Prostate gland (tissue), 2 donors: ENCODE results near the gene WNT2. TPM values are rescaled to one million over a fixed set of nuclear protein-coding genes. Genes with fewer than 3 reads are reported as not detected.

Source experiments
- DNase-seq: peaks from one replicate; pipeline ENCODE4 v3.0.0-alpha.2; 2019; ENCODE audit warnings: low spot score
- H3K27ac ChIP-seq, 2 donors: fragments of 200-600 bp; sonication (generic); 2 replicates each; pipeline ENCODE4 v1.5.1; 2017 to 2019
- H3K27me3 ChIP-seq: fragments of 200-600 bp; sonication (generic); replicated peaks from 2 replicates; pipeline ENCODE4 v1.5.1; 2019; ENCODE audit not compliant: insufficient read depth
- H3K36me3 ChIP-seq, 2 donors: fragments of 200-600 bp; sonication (generic); 1 replicate in 1 of 2; 2 replicates in 1 of 2; pipeline versions ENCODE4 v1.5.1 to v1.8.1; 2017 to 2019
- H3K4me1 ChIP-seq: fragments of 200-600 bp; sonication (generic); replicated peaks from 2 replicates; pipeline ENCODE4 v1.5.1; 2019
- H3K4me3 ChIP-seq, 2 donors: fragments of 200-600 bp; sonication (generic); 2 replicates each; pipeline ENCODE4 v1.5.1; 2017 to 2019
- H3K9me3 ChIP-seq: fragments of 200-600 bp; sonication (generic); 2 replicates; pipeline ENCODE4 v1.5.1; 2017
- CTCF ChIP-seq, 4 experiments: fragments of 200-600 bp in 2 of 4; fragments of 450-650 bp in 2 of 4; sonication (generic) in 2 of 4; IDR thresholded peaks; 1 replicate in 3 of 4; 2 replicates in 1 of 4; pipeline ENCODE4 v1.5.1; 2016 to 2019; ENCODE audit warnings: antibody characterized with exemption in 4 of 4, mild to moderate bottlenecking in 2 of 4, moderate library complexity in 2 of 4
- POLR2A ChIP-seq: fragments of 450-650 bp; IDR thresholded peaks from one replicate; pipeline ENCODE4 v1.6.1; 2016; ENCODE audit warnings: antibody characterized with exemption, mild to moderate bottlenecking
- POLR2AphosphoS5 ChIP-seq: sonication (generic); formaldehyde crosslinking; IDR thresholded peaks from one replicate; pipeline ENCODE4 v1.6.1; 2017; ENCODE audit warnings: antibody characterized with exemption
- WGBS: methylation state at CpG from one replicate; pipeline ENCODE4 v1.1.5; 2018; 5-methylcytosine and 5-hydroxymethylcytosine counted together
- intact Hi-C: fragments of 100-400 bp; cut with DNase I; formaldehyde crosslinking; loops from one replicate; pipeline ENCODE4 v1.14.2; 2022
- total RNA-seq, 2 donors: library from RNA; depleted of rRNA; stranded (reverse); fragments of >200 nt; gene quantifications; one replicate each; pipeline ENCODE4 v1.1.0, GENCODE V29; 2016

WNT2 gene
- total RNA-seq, 2 donors from 2014 or later = 1.1 to 2.3 TPM

GRCh38 chr7:117338020-117338419, 15.2 kb upstream of the WNT2 start:
- Histone ChIP-seq H3K27me3 (no peaks in the 10 kb centered on the region), H3K36me3 (no peaks in the 10 kb centered on the region), H3K4me3 (no peak overlapping the region), H3K27ac (no peak overlapping the region), H3K4me1 (no peaks in the 10 kb centered on the region), H3K9me3 (no peaks in the 10 kb centered on the region)
- TF ChIP-seq CTCF (IDR thresholded peaks at IDR 0.05) (no peak), POLR2A (no peak), POLR2AphosphoS5 (no peak)
- DNase-seq = no peak
- 86% methylated on average over 1 of the region's 1 CpG for WGBS
- intact Hi-C loops = no loop called here

- no peaks in the 10 kb centered on the region for H3K36me3 ChIP-seq
- intact Hi-C loops = no loop called here
Measured at GRCh38 chr7:117333168-117333567, 10.3 kb upstream of the WNT2 start.

GRCh38 chr7:117332031-117332430, 9.2 kb upstream of the WNT2 start:
- H3K9me3 ChIP-seq = no peaks in the 10 kb centered on the region
- H3K4me3 ChIP-seq = no peak overlapping the region
- DNase-seq = no peak
- no peak overlapping the region for H3K27ac ChIP-seq
- H3K27me3 ChIP-seq = no peaks in the 10 kb centered on the region
- H3K36me3 ChIP-seq = no peaks in the 10 kb centered on the region
- intact Hi-C loops = no loop called here
- no peaks in the 10 kb centered on the region for H3K4me1 ChIP-seq
- TF ChIP-seq POLR2A = no peak
- TF ChIP-seq POLR2AphosphoS5 = no peak
- no peak for TF ChIP-seq CTCF (IDR thresholded peaks at IDR 0.05)

More at GRCh38 chr7:117333168-117333567, 10.3 kb upstream of the WNT2 start:
- Histone ChIP-seq H3K4me1 (no peaks in the 10 kb centered on the region), H3K9me3 (no peaks in the 10 kb centered on the region), H3K4me3 (no peak overlapping the region), H3K27me3 (no peaks in the 10 kb centered on the region), H3K27ac (no peak overlapping the region)
- DNase-seq = no peak
- TF ChIP-seq CTCF (IDR thresholded peaks at IDR 0.05) (no peak), POLR2AphosphoS5 (no peak), POLR2A (no peak)

GRCh38 chr7:117325836-117326235, 3.0 kb upstream of the WNT2 start:
- H3K4me3 ChIP-seq = no peak overlapping the region
- intact Hi-C loops = no loop called here
- no peaks in the 10 kb centered on the region for H3K36me3 ChIP-seq
- DNase-seq = no peak
- peaks cover 8% of the 10 kb centered on the region for H3K27me3 ChIP-seq
- no peaks in the 10 kb centered on the region for H3K9me3 ChIP-seq
- no peak for TF ChIP-seq POLR2AphosphoS5
- TF ChIP-seq CTCF (IDR thresholded peaks at IDR 0.05) = no peak
- no peak for TF ChIP-seq POLR2A
- WGBS = 75% methylated on average over 1 of the region's 1 CpG
- H3K4me1 ChIP-seq = no peaks in the 10 kb centered on the region
- no peak overlapping the region for H3K27ac ChIP-seq

GRCh38 chr7:117324960-117325359, 2.1 kb upstream of the WNT2 start:
- WGBS = 64% methylated on average over 4 of the region's 4 CpGs
- no peak overlapping the region for H3K4me3 ChIP-seq
- intact Hi-C loops = no loop called here
- no peak for TF ChIP-seq POLR2AphosphoS5
- TF ChIP-seq CTCF (IDR thresholded peaks at IDR 0.05) = no peak
- TF ChIP-seq POLR2A = no peak
- H3K9me3 ChIP-seq = no peaks in the 10 kb centered on the region
- H3K27ac ChIP-seq = peak overlapping the region in 1 of 2 donors; percentile 24
- no peaks in the 10 kb centered on the region for H3K4me1 ChIP-seq
- no peaks in the 10 kb centered on the region for H3K36me3 ChIP-seq
- no peak for DNase-seq
- H3K27me3 ChIP-seq = peaks cover 8% of the 10 kb centered on the region
